H1 (cell line): ENCODE results near the gene FAM131A. TPM values are rescaled to one million over a fixed set of nuclear protein-coding genes. Genes with fewer than 3 reads are reported as not detected.

Experiments
- CTCF ChIA-PET: fragments of 300-600 bp; sonication (Branson Sonifier 250); formaldehyde crosslinking; loops from one replicate; lab custom pipeline; 2021; ENCODE audit not compliant: partially characterized antibody; lab: Charles Lee
- POLR2A ChIA-PET: fragments of 300-600 bp; sonication (Branson Sonifier 250); formaldehyde crosslinking; loops from one replicate; lab custom pipeline; 2021; ENCODE audit warnings: inconsistent platforms; ENCODE audit not compliant: partially characterized antibody; lab: Charles Lee
- DNase-seq, 2 experiments: peaks; one replicate each; pipeline versions ENCODE4 v3.0.0 to v3.0.0-alpha.2; 2010 to 2022; ENCODE audit warnings: low spot score in 2 of 2, low read depth in 1 of 2, mixed read lengths in 1 of 2
- FAIRE-seq: peaks from 2 replicates; lab custom pipeline; 2011; peaks lifted over from hg19 to GRCh38; lab: Jason Lieb, UNC
- H2AFZ ChIP-seq: 2 replicates; pipeline ENCODE4 v1.8.1; 2012; ENCODE audit warnings: low read length, inconsistent platforms
- H2AK5ac ChIP-seq: 2 replicates; pipeline ENCODE4 v1.6.1; 2013; ENCODE audit warnings: low read depth, low read length
- H2BK120ac ChIP-seq: replicated peaks from 2 replicates; pipeline ENCODE3; 2013; ENCODE audit warnings: low read depth, low read length, inconsistent platforms
- H2BK12ac ChIP-seq: 2 replicates; pipeline ENCODE4 v1.6.1; 2013; ENCODE audit warnings: low read depth, low read length
- H2BK15ac ChIP-seq: 2 replicates; pipeline ENCODE4 v1.6.1; 2013; ENCODE audit warnings: low read length
- H2BK20ac ChIP-seq: 2 replicates; pipeline ENCODE4 v1.6.1; 2013; ENCODE audit warnings: low read length
- H2BK5ac ChIP-seq: 2 replicates; pipeline ENCODE4 v1.6.1; 2013; ENCODE audit warnings: low read depth, low read length
- H3K14ac ChIP-seq: 2 replicates; pipeline ENCODE4 v1.6.1; 2013; ENCODE audit warnings: inconsistent platforms; ENCODE audit not compliant: insufficient read length
- H3K18ac ChIP-seq: 2 replicates; pipeline ENCODE4 v1.6.1; 2013; ENCODE audit warnings: low read length; ENCODE audit errors: extremely low read depth
- H3K23ac ChIP-seq: 2 replicates; pipeline ENCODE4 v1.6.1; 2013; ENCODE audit warnings: inconsistent platforms; ENCODE audit not compliant: insufficient read length
- H3K23me2 ChIP-seq: 2 replicates; pipeline ENCODE4 v1.6.1; 2013; ENCODE audit warnings: low read depth, low read length
- H3K27ac ChIP-seq: 2 replicates; pipeline ENCODE4 v1.6.1; 2011; ENCODE audit warnings: low read depth, low read length, inconsistent platforms
- H3K27me3 ChIP-seq, 4 experiments: replicated peaks in 1 of 4; 1 replicate in 1 of 4; 2 replicates in 3 of 4; pipeline versions ENCODE4 v1.6.1 to v1.8.1; 2011 to 2013; ENCODE audit warnings: low read length in 3 of 4, mild to moderate bottlenecking in 3 of 4, inconsistent platforms in 2 of 4, mixed read lengths in 2 of 4, moderate library complexity in 1 of 4; ENCODE audit not compliant: control insufficient read depth in 3 of 4, insufficient read depth in 3 of 4; ENCODE audit errors: extremely low read depth in 1 of 4
- H3K36me3 ChIP-seq, 4 experiments: 2 replicates each; pipeline versions ENCODE4 v1.6.1 to v1.8.1; 2011 to 2013; ENCODE audit warnings: mild to moderate bottlenecking in 4 of 4, low read length in 3 of 4, moderate library complexity in 2 of 4, control low read depth in 1 of 4, inconsistent platforms in 1 of 4; ENCODE audit not compliant: insufficient read depth in 4 of 4, control insufficient read depth in 2 of 4
- H3K4ac ChIP-seq: replicated peaks from 2 replicates; pipeline ENCODE3; 2013; ENCODE audit warnings: low read length, low read depth, mixed read lengths, inconsistent platforms; ENCODE audit not compliant: insufficient read length
- H3K4me1 ChIP-seq, 4 experiments: replicated peaks in 1 of 4; 1 replicate in 1 of 4; 2 replicates in 3 of 4; pipeline versions ENCODE4 v1.6.1 to v1.8.1; 2011 to 2013; ENCODE audit warnings: low read length in 3 of 4, inconsistent platforms in 2 of 4, mixed read lengths in 1 of 4; ENCODE audit not compliant: insufficient read depth in 4 of 4, control insufficient read depth in 3 of 4
- H3K4me2 ChIP-seq, 2 experiments: 2 replicates each; pipeline versions ENCODE4 v1.6.1 to v1.8.1; 2011 to 2013; ENCODE audit warnings: low read depth in 2 of 2, low read length in 2 of 2, control low read depth in 1 of 2, inconsistent platforms in 1 of 2, mild to moderate bottlenecking in 1 of 2; ENCODE audit not compliant: insufficient read depth in 1 of 2
- H3K4me3 ChIP-seq, 4 experiments: fragments of 200-600, 300-600 bp in 1 of 4; sonication (generic), shearing (Covaris generic), sonication (Bioruptor Twin) in 1 of 4; 2 replicates each; pipeline versions ENCODE4 v1.5.1 to v1.8.1; 2011 to 2016; ENCODE audit warnings: low read length in 4 of 4, low read depth in 3 of 4, control low read depth in 2 of 4, inconsistent platforms in 2 of 4, mild to moderate bottlenecking in 2 of 4, mixed read lengths in 1 of 4, moderate library complexity in 1 of 4; ENCODE audit not compliant: insufficient read depth in 2 of 4; ENCODE audit errors: extremely low read depth in 1 of 4
- H3K56ac ChIP-seq: replicated peaks from 2 replicates; pipeline ENCODE3; 2013; ENCODE audit warnings: low read depth, mild to moderate bottlenecking, mixed read lengths, low read length, inconsistent platforms; ENCODE audit not compliant: insufficient read length
- H3K79me1 ChIP-seq: 2 replicates; pipeline ENCODE4 v1.6.1; 2013; ENCODE audit warnings: low read depth, low read length, control low read depth
- H3K79me2 ChIP-seq, 2 experiments: 2 replicates each; pipeline versions ENCODE4 v1.6.1 to v1.8.1; 2012 to 2013; ENCODE audit warnings: low read length in 2 of 2, mild to moderate bottlenecking in 2 of 2, inconsistent platforms in 1 of 2; ENCODE audit not compliant: insufficient read depth in 2 of 2, control insufficient read depth in 1 of 2
- H3K9ac ChIP-seq, 4 experiments: replicated peaks in 1 of 4; 1 replicate in 1 of 4; 2 replicates in 3 of 4; pipeline versions ENCODE4 v1.6.1 to v1.8.1; 2011 to 2013; ENCODE audit warnings: low read depth in 3 of 4, low read length in 3 of 4, control low read depth in 2 of 4, mild to moderate bottlenecking in 2 of 4, moderate library complexity in 2 of 4, inconsistent platforms in 1 of 4; ENCODE audit errors: extremely low read depth in 1 of 4
- H3K9me3 ChIP-seq, 2 experiments: 2 replicates each; pipeline versions ENCODE4 v1.6.1 to v1.8.1; 2012 to 2013; ENCODE audit warnings: mild to moderate bottlenecking in 2 of 2, moderate library complexity in 2 of 2, control low read depth in 1 of 2, inconsistent platforms in 1 of 2, low read depth in 1 of 2, low read length in 1 of 2, mixed read lengths in 1 of 2; ENCODE audit not compliant: insufficient read depth in 2 of 2
- H4K20me1 ChIP-seq, 2 experiments: replicated peaks in 1 of 2; 2 replicates each; pipeline versions ENCODE3 to v1.8.1; 2011 to 2013; ENCODE audit warnings: inconsistent platforms in 2 of 2, low read length in 2 of 2, mild to moderate bottlenecking in 1 of 2; ENCODE audit not compliant: insufficient read depth in 2 of 2, control insufficient read depth in 1 of 2
- H4K5ac ChIP-seq: 2 replicates; pipeline ENCODE4 v1.6.1; 2013; ENCODE audit warnings: low read length, low read depth, mixed read lengths, inconsistent platforms; ENCODE audit not compliant: insufficient read length
- H4K8ac ChIP-seq: 2 replicates; pipeline ENCODE4 v1.8.0; 2013; ENCODE audit warnings: mild to moderate bottlenecking, moderate library complexity, low read length, inconsistent platforms; ENCODE audit not compliant: insufficient read depth; ENCODE audit errors: extremely low read depth
- H4K91ac ChIP-seq: replicated peaks from 2 replicates; pipeline ENCODE3; 2013; ENCODE audit warnings: low read length, mixed read lengths, inconsistent platforms; ENCODE audit not compliant: insufficient read length
- CTCF ChIP-seq, 3 experiments: IDR thresholded peaks; 1 replicate in 2 of 3; 2 replicates in 1 of 3; pipeline versions ENCODE4 v1.5.1 to v1.6.1; 2011; ENCODE audit warnings: low read length in 3 of 3, mild to moderate bottlenecking in 3 of 3, inconsistent platforms in 2 of 3, low read depth in 1 of 3, moderate library complexity in 1 of 3; ENCODE audit not compliant: insufficient read depth in 1 of 3; ENCODE audit errors: control extremely low read depth in 1 of 3
- NANOG ChIP-seq: IDR thresholded peaks from 2 replicates; pipeline ENCODE4 v1.6.1; 2011; ENCODE audit warnings: low read length, low read depth, mild to moderate bottlenecking, inconsistent platforms; ENCODE audit not compliant: insufficient read depth, poor library complexity, severe bottlenecking
- RAD21 ChIP-seq, 2 experiments: IDR thresholded peaks in 1 of 2; conservative IDR thresholded peaks in 1 of 2; 2 replicates each; pipeline ENCODE4 v1.6.1; 2011; ENCODE audit warnings: low read depth in 2 of 2, low read length in 2 of 2, improper control_type of control experiment in 1 of 2, inconsistent platforms in 1 of 2, mild to moderate bottlenecking in 1 of 2, moderate library complexity in 1 of 2
- WGBS, 2 experiments: shearing (Covaris generic) in 1 of 2; methylation state at CpG; one replicate each; pipeline versions ENCODE4 v1.1.6 to v1.1.7; 2013 to 2015; ENCODE audit warnings: low lambda C conversion rate in 2 of 2, mixed read lengths in 2 of 2, inconsistent platforms in 1 of 2, low coverage in 1 of 2, missing lambda C conversion rate in 1 of 2; ENCODE audit not compliant: insufficient replicate concordance in 2 of 2, insufficient coverage in 1 of 2, insufficient read length in 1 of 2; ENCODE audit errors: extremely low coverage in 1 of 2, missing lambda C conversion rate in 1 of 2; 5-methylcytosine and 5-hydroxymethylcytosine counted together
- polyA plus RNA-seq, 7 experiments: library from polyadenylated mRNA; depleted of rRNA in 3 of 7; stranded (reverse) in 5 of 7; unstranded in 2 of 7; fragments of >200 nt in 5 of 7; fragments of 200-250 nt in 2 of 7; gene quantifications; 1 replicate in 5 of 7; 2 replicates in 1 of 7; 4 replicates in 1 of 7; pipeline versions ENCODE4 v1.2.1 to v1.2.3, GENCODE V29; 2011 to 2013; ENCODE audit warnings: missing spikeins in 2 of 7, mixed read lengths in 2 of 7
- total RNA-seq: library from RNA; stranded (reverse); fragmentation: NEBNext Ultra II Directional; extraction: Animal tissue kit (Norgen Biotek cat#: 25700); gene quantifications from 2 replicates; pipeline ENCODE4 v1.2.1, GENCODE V29; 2021

Gene FAM131A
- total and polyA plus RNA-seq, 2 of the 8 experiments (the other 6 are each of a cell fraction or from before 2014, with no cell fraction given): 16.0 to 21.9 TPM

GRCh38 chr3:184386047-184386806 lies 48.8 kb downstream of the FAM131A start:
- Histone ChIP-seq H4K5ac (no peak overlapping the region), H3K18ac (no peak overlapping the region), H4K20me1 (peaks cover 0 to 7% of the 10 kb centered on the region in 2 experiments), H2BK120ac (no peak overlapping the region), H2BK15ac (no peak overlapping the region), H3K9me3 (no peaks in the 10 kb centered on the region), H4K91ac (no peak overlapping the region), H3K4me1 (peaks cover 0 to 5% (median 3%) of the 10 kb centered on the region in 4 experiments; a peak in 6 of 7 replicates), H3K9ac (no peak overlapping the region), H3K23ac (no peak overlapping the region), H2AFZ (no peak overlapping the region), H3K4me2 (peak overlapping the region in 1 of 2 experiments; percentile 56; a peak in 2 of 4 replicates), H3K36me3 (no peaks in the 10 kb centered on the region), H2BK20ac (no peak overlapping the region), H2AK5ac (no peak overlapping the region), H3K4me3 (peak overlapping the region in 1 of 4 experiments; percentile 27; a peak in 1 of 8 replicates), H3K14ac (no peak overlapping the region), H4K8ac (no peak overlapping the region), H2BK12ac (no peak overlapping the region), H3K79me2 (no peaks in the 10 kb centered on the region), H3K4ac (no peak overlapping the region), H2BK5ac (no peak overlapping the region), H3K27me3 (peaks cover 16 to 26% (median 23%) of the 10 kb centered on the region in 4 experiments), H3K23me2 (peaks cover 4% of the 10 kb centered on the region; the same call in 1 of the 2 replicates), H3K79me1 (no peaks in the 10 kb centered on the region), H3K56ac (no peak overlapping the region), H3K27ac (no peak overlapping the region)
- WGBS, 2 experiments: 60% methylated on average over 25 of the region's 37 CpGs; no CpG with 5 or more reads in 1 of the 2 experiments
- ChIA-PET CTCF (interaction anchor here (0.7 to 8.3 kb wide), 10 partner anchors 9 to 157 kb away, joined by 3 to 78 read pairs (median 4); no protein-coding TSS in a partner anchor), POLR2A (no interaction called here)
- DNase-seq: no peak
- TF ChIP-seq RAD21 (IDR thresholded peaks at IDR 0.05 in 1 of 2, conservative IDR thresholded peaks at IDR 0.05 in 1 of 2; ENCODE audit: low read depth in 2 of 2, low read length in 2 of 2): peak; percentile 6 to 28; a peak in 2 of 4 replicates
- TF ChIP-seq NANOG: no peak
- TF ChIP-seq CTCF (IDR thresholded peaks at IDR 0.05; ENCODE audit: control extremely low read depth in 1 of 3, insufficient read depth in 1 of 3, low read depth in 1 of 3, low read length in 3 of 3): peak in 2 of 3 experiments; percentile 9 to 29; a peak in 2 of 4 replicates
- FAIRE-seq: no peak
